ENCODE results near the gene CHL1.

The CHL1 gene

DNA sequence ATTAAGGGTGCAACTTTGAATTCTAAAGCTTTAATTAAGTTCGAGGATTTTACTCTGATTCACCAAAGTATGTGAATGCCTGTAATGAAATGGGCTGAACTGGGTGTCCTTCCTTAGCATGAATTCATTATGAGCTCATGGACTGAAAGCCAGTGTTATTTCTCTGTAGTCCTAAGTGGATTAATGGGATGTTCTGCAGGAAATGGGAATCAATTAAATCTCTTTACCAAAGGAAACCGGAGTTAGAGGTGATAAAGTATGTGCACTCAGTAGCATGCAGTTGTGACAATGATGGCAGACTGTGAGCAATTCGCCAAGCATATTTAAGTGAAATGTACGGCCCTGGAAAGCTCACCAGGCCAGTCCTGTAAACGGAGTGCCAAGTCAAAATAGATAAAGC lies 138.7 kb downstream of the CHL1 start:
- no peak overlapping the region for H3K4me3 ChIP-seq (replicated peaks; ENCODE audit: low read depth, low read length)
- no peak for DNase-seq (ENCODE audit: low read depth)
- TF ChIP-seq CTCF (IDR thresholded peaks at IDR 0.05; ENCODE audit: low read length, missing control alignments): no peak

DNA sequence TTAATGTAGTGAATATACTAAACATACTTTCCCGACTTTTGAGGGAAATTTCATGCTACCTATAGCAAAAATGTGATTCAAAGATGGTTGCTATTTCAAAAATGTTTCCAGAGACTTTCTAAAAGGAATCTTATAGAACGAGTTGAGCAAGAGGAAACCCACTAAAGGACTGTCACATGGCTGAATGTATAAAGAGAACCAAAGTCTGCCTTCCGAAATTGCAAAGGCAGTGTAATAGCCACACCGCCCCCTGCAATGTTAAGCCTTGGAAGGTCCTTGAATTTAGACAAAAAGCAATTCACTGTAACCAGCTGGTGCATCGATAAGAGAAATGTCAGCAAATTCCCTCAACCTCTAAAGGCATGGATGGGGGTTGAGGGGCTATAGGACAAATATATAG lies 142.8 kb downstream of the CHL1 start:
- no peak for TF ChIP-seq CTCF (IDR thresholded peaks at IDR 0.05; ENCODE audit: low read length, missing control alignments)
- no peak overlapping the region for H3K4me3 ChIP-seq (replicated peaks; ENCODE audit: low read depth, low read length)
- DNase-seq (ENCODE audit: low read depth): no peak

DNA sequence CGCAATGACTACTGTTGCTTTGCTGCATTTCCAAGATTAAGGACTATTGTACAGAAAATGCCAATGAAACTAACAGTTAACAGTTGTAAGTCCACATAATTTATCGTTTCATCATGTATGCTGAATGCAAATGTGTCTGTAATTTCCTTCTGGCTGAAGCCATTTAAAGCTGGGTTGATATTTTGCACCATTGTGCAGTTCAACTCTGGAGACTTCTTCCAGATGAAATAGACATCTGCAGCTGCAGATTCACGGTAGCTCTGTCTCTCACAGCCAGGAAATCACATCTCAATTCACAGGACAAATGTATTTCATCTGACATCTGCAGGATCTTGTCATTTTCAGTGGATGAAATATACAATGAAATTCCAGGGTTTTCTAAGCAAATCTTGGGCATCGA lies 145.4 kb downstream of the CHL1 start:
- H3K4me3 ChIP-seq (replicated peaks; ENCODE audit: low read depth, low read length): no peak overlapping the region
- no peak for TF ChIP-seq CTCF (IDR thresholded peaks at IDR 0.05; ENCODE audit: low read length, missing control alignments)
- DNase-seq (ENCODE audit: low read depth): no peak

DNA sequence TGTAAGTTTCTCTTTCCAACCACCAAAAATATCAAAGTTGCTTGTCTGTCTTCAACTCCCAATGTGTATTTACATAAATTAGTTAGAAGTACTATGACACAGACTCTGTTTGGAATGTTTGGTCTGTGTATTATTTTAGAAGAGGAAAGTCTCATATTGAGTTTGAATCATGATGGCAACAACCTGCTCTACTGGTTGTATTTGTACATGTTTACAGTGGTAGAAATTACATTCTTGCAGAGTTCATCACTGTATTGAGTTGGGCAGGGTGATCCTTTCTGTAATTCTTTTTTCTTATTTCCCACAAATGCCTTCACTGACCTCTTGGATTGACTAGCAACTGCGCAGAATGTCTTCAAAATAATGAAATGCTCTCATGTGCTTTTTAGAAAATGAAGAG lies 149.6 kb downstream of the CHL1 start:
- no peak for DNase-seq (ENCODE audit: low read depth)
- H3K4me3 ChIP-seq (replicated peaks; ENCODE audit: low read depth, low read length): no peak overlapping the region
- TF ChIP-seq CTCF (IDR thresholded peaks at IDR 0.05; ENCODE audit: low read length, missing control alignments): no peak

DNA sequence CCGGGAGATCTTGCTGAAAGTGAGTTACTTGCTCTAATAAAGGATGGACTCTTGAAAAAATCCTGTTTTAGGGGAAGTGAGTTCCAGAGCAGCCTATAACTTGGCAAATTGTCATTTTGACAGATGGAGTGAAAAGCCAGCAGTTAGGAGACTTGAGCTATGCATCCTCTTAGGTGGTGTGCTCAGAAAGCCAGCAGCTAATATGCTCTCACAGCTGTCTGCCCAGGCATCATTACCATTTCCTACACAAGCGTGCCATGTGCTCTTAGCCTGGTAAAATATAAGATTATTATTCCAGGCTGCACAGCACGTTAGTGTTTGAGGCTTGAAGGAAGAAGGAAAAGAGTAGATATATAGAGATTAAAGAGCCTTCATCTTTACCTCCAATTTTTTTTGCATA lies 151.0 kb downstream of the CHL1 start:
- DNase-seq (ENCODE audit: low read depth): no peak
- no peak overlapping the region for H3K4me3 ChIP-seq (replicated peaks; ENCODE audit: low read depth, low read length)
- no peak for TF ChIP-seq CTCF (IDR thresholded peaks at IDR 0.05; ENCODE audit: low read length, missing control alignments)

DNA sequence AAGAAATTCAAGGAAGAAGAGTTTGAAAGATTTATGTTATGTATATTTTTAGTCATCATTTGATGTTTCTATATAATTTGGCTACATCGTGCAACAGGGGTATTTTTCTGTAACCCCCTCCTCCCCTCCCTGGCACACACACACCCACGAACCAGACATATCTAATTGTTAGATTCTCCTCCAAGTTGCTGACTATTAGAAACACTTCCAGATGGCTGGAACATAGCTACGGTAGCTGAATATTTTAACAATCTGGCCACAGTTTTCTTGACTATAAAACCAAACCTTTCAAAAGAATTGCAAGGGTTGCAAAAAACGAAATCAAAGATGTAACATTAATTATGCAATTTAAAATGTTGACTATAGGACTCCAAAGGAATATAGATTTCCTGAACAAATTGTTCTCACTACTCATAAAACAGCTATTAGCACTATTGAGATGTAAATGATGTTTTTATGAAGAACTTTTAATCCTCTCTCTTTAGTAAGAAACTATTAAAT lies 154.4 kb downstream of the CHL1 start:
- H3K4me3 ChIP-seq (replicated peaks; ENCODE audit: low read depth, low read length): no peak overlapping the region
- no peak for DNase-seq (ENCODE audit: low read depth)
- TF ChIP-seq CTCF (IDR thresholded peaks at IDR 0.05; ENCODE audit: low read length, missing control alignments): no peak

GRCh38 chr3:352599-352998 lies 156.0 kb downstream of the CHL1 start:
- TF ChIP-seq CTCF (IDR thresholded peaks at IDR 0.05; ENCODE audit: low read length, missing control alignments): no peak
- no peak for DNase-seq (ENCODE audit: low read depth)
- no peak overlapping the region for H3K4me3 ChIP-seq (replicated peaks; ENCODE audit: low read depth, low read length)

Measured in fibroblast of pulmonary artery (primary cell).